HepG2 (cell line): ENCODE results near the gene ANKMY2. TPM values are rescaled to one million over a fixed set of nuclear protein-coding genes. Genes with fewer than 3 reads are reported as not detected.
A peak's percentile ranks its signal among the peaks of the same experiment; 100 is the strongest.

Experiments used
- ATF1 ChIP-seq: IDR thresholded peaks from 2 replicates; pipeline ENCODE4 v1.6.1; 2016; ENCODE audit warnings: mild to moderate bottlenecking, control low read depth
- ATF4 ChIP-seq, 2 experiments: fragments of 450-650 bp in 1 of 2; sonication (generic) in 1 of 2; formaldehyde crosslinking; IDR thresholded peaks; 2 replicates each; pipeline versions ENCODE4 v1.5.0 to v1.8.0; 2020 to 2022; ENCODE audit warnings: mild to moderate bottlenecking in 1 of 2, missing genetic modification reagents in 1 of 2
- DBP ChIP-seq: sonication (generic); formaldehyde crosslinking; IDR thresholded peaks from 2 replicates; pipeline ENCODE4 v1.4.0; 2020; ENCODE audit warnings: missing genetic modification reagents; ENCODE audit errors: not compliant biosample characterization
- GATA4 ChIP-seq: sonication (generic); IDR thresholded peaks from 2 replicates; pipeline ENCODE4 v1.6.1; 2016; ENCODE audit warnings: antibody characterized with exemption, low read depth, borderline replicate concordance
- GPN1 ChIP-seq: sonication (generic); formaldehyde crosslinking; IDR thresholded peaks from 2 replicates; pipeline ENCODE4 v1.5.1; 2020; ENCODE audit warnings: missing genetic modification reagents, borderline replicate concordance
- HDAC1 ChIP-seq: sonication (generic); formaldehyde crosslinking; IDR thresholded peaks from 2 replicates; pipeline ENCODE4 v1.5.1; 2020; ENCODE audit warnings: mild to moderate bottlenecking, missing genetic modification reagents
- HDAC6 ChIP-seq: fragments of 200-600 bp; sonication (generic); IDR thresholded peaks from 2 replicates; pipeline ENCODE4 v1.7.0; 2017; ENCODE audit warnings: mild to moderate bottlenecking, antibody characterized with exemption, low read length, low read depth
- IRF2 ChIP-seq: IDR thresholded peaks from 2 replicates; pipeline ENCODE4 v1.6.1; 2018; ENCODE audit warnings: missing genetic modification reagents, missing compliant biosample characterization
- POLR2AphosphoS2 ChIP-seq: IDR thresholded peaks from 2 replicates; pipeline ENCODE4 v1.6.1; 2011; ENCODE audit warnings: low read depth, low read length, improper control_type of control experiment
- RELA ChIP-seq: sonication (generic); formaldehyde crosslinking; IDR thresholded peaks from 2 replicates; pipeline ENCODE4 v1.4.0; 2020; ENCODE audit warnings: missing genetic modification reagents
- TCF7L2 ChIP-seq: IDR thresholded peaks from 2 replicates; pipeline ENCODE4 v1.6.1; 2011; ENCODE audit warnings: mild to moderate bottlenecking, low read depth, low read length, moderate library complexity
- YEATS2 ChIP-seq: sonication (generic); formaldehyde crosslinking; IDR thresholded peaks from 2 replicates; pipeline ENCODE4 v1.4.0; 2020; ENCODE audit warnings: missing genetic modification reagents, borderline replicate concordance
- ZBTB10 ChIP-seq: sonication (generic); formaldehyde crosslinking; IDR thresholded peaks from 2 replicates; pipeline ENCODE4 v1.4.0; 2020; ENCODE audit warnings: missing genetic modification reagents, borderline replicate concordance
- ZBTB4 ChIP-seq: sonication (generic); formaldehyde crosslinking; IDR thresholded peaks from 2 replicates; pipeline ENCODE4 v1.4.0; 2020; ENCODE audit warnings: missing genetic modification reagents, mild to moderate bottlenecking, borderline replicate concordance
- ZBTB7B ChIP-seq: sonication (generic); formaldehyde crosslinking; IDR thresholded peaks from 2 replicates; pipeline ENCODE4 v1.4.0; 2020; ENCODE audit warnings: missing genetic modification reagents
- ZKSCAN8 ChIP-seq: IDR thresholded peaks from 2 replicates; pipeline ENCODE4 v1.6.1; 2016; ENCODE audit warnings: borderline replicate concordance, missing genetic modification reagents, missing compliant biosample characterization
- ZNF484 ChIP-seq: sonication (generic); formaldehyde crosslinking; IDR thresholded peaks from 2 replicates; pipeline ENCODE4 v1.5.1; 2020; ENCODE audit warnings: mild to moderate bottlenecking, low read depth, missing genetic modification reagents, borderline replicate concordance
- ZNF547 ChIP-seq: sonication (generic); formaldehyde crosslinking; IDR thresholded peaks from 2 replicates; pipeline ENCODE4 v1.5.1; 2020; ENCODE audit warnings: mild to moderate bottlenecking, missing genetic modification reagents
- ZNF567 ChIP-seq: sonication (generic); formaldehyde crosslinking; IDR thresholded peaks from 2 replicates; pipeline ENCODE4 v1.8.1; 2023; ENCODE audit warnings: mild to moderate bottlenecking, missing genetic modification reagents, borderline replicate concordance
- polyA plus RNA-seq, 8 experiments: library from polyadenylated mRNA; depleted of rRNA in 3 of 8; stranded (reverse) in 7 of 8; unstranded in 1 of 8; fragments of >200 nt; fragmentation: Illumina TruSeq in 4 of 8; extraction: Trizol in 4 of 8; gene quantifications; 2 replicates each; pipeline versions ENCODE4 v1.2.1 to v1.2.3, GENCODE V29; 2011 to 2016; ENCODE audit warnings: low read depth in 4 of 8, missing spikeins in 1 of 8, mixed read lengths in 1 of 8; ENCODE audit not compliant: insufficient read depth in 1 of 8
- total RNA-seq, 5 experiments: library from RNA; depleted of rRNA; stranded (reverse); fragments of >200 nt; fragmentation: Illumina TruSeq; extraction: Trizol; gene quantifications; 2 replicates each; pipeline ENCODE4 v1.2.3, GENCODE V29; 2016; ENCODE audit warnings: low read depth in 1 of 5

Gene ANKMY2
- total and polyA plus RNA-seq, 2 of the 13 experiments (the other 11 are each of a cell fraction or from before 2014, with no cell fraction given) = 12.2 to 21.6 TPM

- TF ChIP-seq ATF4 (CRISPR knock-in tag; IDR thresholded peaks at IDR 0.05) (peak in 1 of 2 experiments; percentile 67; a peak in 2 of 4 replicates), HDAC6 (no peak), GPN1 (CRISPR knock-in tag) (no peak; the same call in 1 of the 2 replicates), ZKSCAN8 (CRISPR knock-in tag) (no peak), ZNF484 (0 out of 2 replicates have a peak, but pooled peaks have one; percentile 55), ZBTB4 (CRISPR knock-in tag) (peak; percentile 20; the same call in 1 of the 2 replicates), POLR2AphosphoS2 (no peak), ATF1 (CRISPR knock-in tag) (no peak), IRF2 (CRISPR knock-in tag) (peak; percentile 71), ZNF567 (CRISPR knock-in tag) (peak; percentile 40; the same call in 1 of the 2 replicates), DBP (CRISPR knock-in tag) (peak; percentile 45), HDAC1 (CRISPR knock-in tag) (peak; percentile 97), ZNF547 (CRISPR knock-in tag) (no peak), RELA (CRISPR knock-in tag) (no peak), GATA4 (peak; percentile 74; the same call in 1 of the 2 replicates), ZBTB10 (no peak), YEATS2 (CRISPR knock-in tag) (peak; percentile 75; the same call in 1 of the 2 replicates), TCF7L2 (no peak), ZBTB7B (peak; percentile 35)
These were observed at the start of gene ANKMY2, which contains the start of gene BZW2 (continued) for GRCh38 chr7:16645593-16646471.
